Measurements from ENCODE around the gene ABCC5.
"Not testable (repeated sequence)": the region's sequence is repeated elsewhere in the genome, so short reads cannot be mapped to it uniquely, and the experiment has no call there.

Gene ABCC5

DNA sequence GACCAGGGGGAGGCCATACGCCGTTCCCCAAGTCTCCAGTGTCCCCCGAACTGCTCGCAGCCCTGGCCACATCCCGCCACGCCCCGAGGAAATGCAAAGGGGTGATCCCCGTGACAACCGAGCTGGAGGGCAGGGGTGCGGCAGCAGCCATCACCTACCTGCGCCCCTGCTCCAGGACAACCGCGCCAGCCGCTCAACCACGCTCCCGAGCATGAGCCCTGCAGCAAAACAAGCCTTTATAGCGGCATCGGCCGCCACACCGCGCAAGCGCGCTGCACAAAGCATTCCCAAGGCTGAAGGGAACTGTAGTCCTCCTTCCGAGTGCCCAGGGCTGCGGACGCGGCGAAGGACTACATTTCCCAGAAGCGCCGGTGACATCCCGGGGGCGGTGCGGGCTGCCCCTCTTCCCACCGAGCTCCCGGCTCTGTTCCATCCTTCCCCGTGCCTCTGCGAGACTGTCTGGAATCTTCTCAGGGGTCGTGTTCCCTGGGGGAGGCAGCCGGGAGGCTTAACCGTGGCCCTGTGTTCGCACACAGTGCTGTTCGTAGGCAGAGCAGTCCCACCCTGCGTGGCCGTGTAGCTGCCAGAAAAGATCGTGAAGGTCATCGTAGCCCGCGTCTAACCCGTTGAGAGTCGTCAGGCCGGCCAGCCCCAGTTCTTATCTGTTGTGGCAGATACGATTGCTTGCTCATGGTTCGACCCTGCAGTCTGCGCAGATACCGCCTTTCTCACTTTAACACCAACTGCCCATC, at the start of gene ABCC5:
Gene ABCC5, minus strand, starts transcription at position 213 of the 752 bp plus-strand sequence. CDS start 3,492 bp downstream, outside the sequence.
- ATAC-seq: peak; percentile 98
- peak; percentile 86 for DNase-seq

DNA sequence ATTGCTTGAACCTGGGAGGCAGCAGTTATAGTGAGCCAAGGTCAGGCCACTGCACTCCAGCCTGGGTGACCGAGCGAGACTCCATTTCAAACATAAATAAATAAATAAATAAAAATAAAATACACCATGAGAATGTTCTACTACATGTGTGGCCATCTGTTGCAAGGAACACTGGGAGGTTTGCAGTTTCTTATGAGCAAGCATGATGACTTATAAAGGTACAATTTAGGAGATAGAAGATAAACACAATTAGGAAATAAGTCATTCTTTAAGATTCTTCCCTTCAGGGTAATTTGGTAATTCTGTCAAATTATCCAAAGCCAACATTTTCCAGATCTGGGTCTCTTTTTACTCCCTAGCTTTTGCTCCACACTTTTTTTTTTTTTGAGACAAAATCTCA, 48.5 kb upstream of the ABCC5 start:
- no peak for DNase-seq

DNA sequence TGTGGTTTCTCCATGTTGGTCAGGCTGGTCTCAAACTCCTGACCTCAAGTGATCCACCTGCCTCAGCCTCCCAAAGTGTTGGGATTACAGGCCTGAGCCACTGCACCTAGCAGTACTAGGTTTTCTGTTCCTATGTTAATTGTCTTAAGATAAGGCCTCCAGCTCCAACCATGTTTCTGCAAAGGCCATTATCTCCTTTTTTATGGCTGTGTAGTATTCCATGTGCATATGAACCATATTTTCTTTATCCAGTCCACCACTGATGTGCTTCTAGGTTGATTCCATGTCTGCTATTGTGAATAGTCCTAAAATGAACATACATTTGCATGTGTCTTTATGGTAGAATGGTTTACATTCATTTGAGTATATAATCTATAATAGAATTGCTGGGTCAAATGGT, 45.0 kb upstream of the ABCC5 start:
- DNase-seq: no peak

More for the DNA sequence above, 48.5 kb upstream of the ABCC5 start:
- no peak for ATAC-seq

DNA sequence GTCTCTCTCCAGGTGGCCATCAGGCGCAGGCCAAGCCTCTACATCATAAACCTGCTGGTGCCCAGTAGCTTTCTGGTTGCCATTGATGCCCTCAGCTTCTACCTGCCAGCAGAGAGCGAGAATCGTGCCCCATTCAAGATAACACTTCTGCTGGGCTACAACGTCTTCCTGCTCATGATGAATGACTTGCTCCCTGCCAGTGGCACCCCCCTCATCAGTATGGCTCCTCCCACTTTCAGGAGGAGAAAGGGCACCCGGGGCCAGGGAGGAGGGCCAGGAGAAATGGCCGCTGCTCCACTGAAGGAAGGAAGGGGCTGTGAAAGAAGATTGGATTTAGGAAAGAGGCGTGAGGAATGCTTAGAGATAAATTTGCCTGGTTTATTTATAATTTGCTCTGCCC, 41.7 kb upstream of the ABCC5 start:
- DNase-seq: no peak
- ATAC-seq: no peak

More for the DNA sequence above, 45.0 kb upstream of the ABCC5 start:
- ATAC-seq: no peak

DNA sequence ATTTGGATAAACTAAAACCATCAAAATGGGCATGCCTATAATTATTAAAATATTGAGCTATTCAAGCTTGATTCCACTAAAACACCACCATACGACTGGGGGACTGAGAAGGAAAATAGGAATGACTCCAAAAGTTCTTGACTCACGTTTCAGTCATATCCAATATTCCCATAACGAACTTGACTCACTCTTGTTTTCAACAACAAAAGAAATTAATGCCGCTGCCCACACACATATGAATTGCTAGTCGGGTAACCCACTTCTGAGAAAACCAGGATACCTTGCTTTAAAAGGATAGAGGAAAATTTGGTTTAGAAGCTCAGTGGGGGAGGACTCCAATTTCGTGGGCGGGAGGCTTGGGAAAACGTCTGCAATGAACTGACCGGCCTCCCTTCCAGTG, 40.3 kb upstream of the ABCC5 start:
- ATAC-seq: no peak
- no peak for DNase-seq

DNA sequence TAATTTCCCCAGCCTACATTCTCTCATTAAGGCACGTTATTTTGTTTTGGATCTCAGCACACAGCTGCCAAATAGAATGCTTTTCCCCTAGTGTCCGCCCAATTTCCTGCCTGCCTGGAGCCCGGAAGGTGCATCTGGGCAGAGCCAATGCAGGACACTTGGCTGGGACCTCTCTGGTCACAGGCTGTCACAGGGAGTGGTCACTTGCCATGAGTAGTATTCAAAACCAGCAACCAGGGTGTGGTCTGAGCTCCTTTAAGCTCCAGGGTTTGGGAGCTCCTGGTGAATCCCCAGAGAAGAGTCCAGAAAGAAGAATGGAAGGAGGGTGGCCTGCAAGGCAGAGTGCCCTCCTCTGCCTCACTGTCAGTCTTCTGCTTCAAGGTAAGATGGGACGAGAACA, 35.1 kb upstream of the ABCC5 start, which contains the start of gene HTR3C:
Gene HTR3C, plus strand, starts transcription at position 281 of the 400 bp plus-strand sequence. Its CDS starts 34 bp downstream, at position 315.
- ATAC-seq (no peak), DNase-seq (no peak)

DNA sequence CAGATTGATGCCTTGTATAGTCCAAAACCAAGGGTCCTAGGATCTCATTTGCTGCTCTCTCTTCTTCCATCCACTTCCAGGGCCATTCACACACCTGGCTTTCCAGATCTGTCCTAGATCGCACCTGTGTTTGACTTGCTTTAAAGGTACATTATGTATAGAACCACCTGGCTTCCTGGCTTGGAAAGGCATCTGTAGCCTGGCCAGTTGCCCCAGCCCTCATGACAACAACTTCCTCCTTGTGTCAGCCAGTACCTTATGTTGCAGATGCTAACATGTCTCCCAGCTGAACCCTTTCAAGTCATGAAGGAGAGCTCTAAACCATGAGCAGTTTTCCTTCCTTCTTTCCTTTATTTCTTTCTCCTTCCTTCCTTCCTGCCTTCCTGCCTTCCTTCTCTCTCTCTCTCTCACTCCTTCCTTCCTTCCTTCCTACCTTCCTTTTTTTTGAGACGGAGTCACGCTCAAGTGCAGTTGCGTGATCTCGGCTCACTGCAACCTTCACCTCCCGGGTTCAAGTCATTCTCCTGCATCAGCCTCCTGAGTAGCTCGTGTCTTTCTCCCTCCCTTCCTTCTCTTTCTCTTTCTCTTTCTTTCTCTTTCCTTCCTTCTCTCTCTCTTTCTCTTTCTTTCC, 32.6 kb upstream of the ABCC5 start:
- ATAC-seq (no peak), DNase-seq (no peak)

DNA sequence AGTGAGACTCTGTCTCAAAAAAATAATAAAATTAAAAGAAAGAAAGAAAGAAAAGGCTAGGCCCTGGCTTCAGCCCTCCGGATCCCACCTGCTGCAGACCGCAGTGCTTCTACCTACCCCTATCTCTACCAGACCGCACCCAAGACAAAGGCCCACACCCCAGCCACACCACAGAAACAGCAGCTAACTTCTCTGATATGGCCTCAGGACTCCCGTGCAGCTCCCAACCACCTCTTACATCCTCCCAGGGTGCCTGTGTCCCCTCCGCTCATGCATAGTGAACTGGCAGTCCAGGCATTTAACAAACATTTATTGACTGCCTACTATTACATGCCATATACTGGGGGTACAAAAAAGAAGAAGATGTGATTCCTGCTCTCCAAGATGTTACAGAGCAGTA, 28.3 kb upstream of the ABCC5 start:
- DNase-seq: no peak
- ATAC-seq: no peak

DNA sequence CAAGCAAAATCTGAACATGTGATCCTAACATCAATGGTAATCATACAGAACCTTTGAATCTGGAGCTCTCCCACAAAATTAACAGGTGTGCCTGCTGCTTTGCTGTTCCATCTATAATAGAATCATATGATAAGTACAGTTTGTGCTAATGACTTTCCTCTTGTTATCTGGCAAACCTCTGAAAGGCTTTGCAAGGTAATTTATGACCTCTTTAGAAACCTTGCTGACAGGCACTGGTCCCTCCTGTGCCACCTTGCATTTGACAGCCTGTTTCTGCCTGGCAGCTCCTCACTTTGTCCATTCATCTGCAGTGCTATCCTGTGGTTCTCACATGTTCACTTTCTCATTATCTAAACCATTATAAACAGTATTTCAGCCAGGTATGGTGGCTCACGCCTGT, 24.9 kb upstream of the ABCC5 start:
- ATAC-seq (no peak), DNase-seq (no peak)

DNA sequence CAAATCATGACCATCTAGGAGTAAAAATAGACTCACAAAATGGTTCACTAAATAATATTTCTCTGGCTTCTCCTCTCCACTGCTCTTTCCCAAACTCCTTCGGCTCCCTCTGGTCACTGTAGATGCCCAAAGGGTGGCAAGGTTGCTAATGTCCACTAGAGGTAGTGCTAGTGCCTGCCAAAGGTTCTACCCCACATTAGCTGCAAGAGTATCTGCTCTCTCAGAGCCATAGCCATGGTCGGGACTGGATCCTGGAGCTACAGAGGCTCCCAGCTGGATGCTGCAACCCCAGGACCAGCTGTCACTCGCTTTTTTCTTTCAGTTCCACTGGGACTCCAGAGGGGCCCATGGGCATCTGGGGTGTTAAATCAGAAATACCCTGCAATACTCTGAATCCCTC, 22.3 kb upstream of the ABCC5 start:
- DNase-seq (no peak), ATAC-seq (no peak)

DNA sequence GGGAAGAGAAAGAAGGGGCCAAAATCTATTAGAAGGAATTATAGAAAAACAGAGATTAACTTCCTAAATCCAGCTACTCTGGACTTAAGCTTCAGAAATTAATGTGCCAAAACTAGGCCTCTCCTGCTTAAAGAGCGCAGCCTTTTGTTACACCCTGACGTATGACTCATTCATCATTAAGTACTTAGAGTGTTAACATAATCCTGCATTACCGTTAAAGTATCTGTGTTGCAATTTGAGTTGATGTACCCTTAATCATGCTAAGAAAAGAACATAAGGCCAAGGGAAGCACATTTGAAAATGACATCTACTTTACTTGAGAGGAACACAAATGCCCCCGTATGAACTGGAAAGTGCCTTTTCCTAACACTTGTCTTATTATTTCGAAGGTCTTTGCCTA, 21.7 kb upstream of the ABCC5 start:
- DNase-seq: no peak
- ATAC-seq: no peak

DNA sequence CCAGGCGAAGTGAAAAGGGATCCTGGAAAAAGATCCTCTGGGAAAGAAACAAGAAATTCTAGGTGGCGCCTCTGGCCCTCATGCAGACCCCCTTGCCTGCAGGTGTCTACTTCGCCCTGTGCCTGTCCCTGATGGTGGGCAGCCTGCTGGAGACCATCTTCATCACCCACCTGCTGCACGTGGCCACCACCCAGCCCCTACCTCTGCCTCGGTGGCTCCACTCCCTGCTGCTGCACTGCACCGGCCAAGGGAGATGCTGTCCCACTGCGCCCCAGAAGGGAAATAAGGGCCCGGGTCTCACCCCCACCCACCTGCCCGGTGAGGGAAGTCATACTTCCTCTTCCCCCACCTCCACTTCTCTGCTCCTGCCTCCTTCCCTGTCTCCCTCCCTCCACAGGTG, 20.6 kb upstream of the ABCC5 start:
- DNase-seq, ATAC-seq: not testable (repeated sequence)

DNA sequence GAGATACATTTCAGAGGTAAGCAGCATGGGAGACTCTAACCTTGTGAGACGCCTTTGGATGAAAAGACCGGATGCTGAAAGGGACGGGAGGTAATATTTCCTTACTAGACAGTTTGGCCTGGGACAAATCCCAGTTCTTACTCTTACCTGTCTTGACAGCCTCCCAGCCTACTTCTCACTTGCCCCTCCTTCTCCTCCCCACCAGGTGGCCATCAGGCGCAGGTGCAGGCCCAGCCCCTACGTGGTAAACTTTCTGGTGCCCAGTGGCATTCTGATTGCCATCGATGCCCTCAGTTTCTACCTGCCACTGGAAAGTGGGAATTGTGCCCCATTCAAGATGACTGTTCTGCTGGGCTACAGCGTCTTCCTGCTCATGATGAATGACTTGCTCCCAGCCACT, 20.1 kb upstream of the ABCC5 start:
- ATAC-seq (no peak), DNase-seq (no peak)

DNA sequence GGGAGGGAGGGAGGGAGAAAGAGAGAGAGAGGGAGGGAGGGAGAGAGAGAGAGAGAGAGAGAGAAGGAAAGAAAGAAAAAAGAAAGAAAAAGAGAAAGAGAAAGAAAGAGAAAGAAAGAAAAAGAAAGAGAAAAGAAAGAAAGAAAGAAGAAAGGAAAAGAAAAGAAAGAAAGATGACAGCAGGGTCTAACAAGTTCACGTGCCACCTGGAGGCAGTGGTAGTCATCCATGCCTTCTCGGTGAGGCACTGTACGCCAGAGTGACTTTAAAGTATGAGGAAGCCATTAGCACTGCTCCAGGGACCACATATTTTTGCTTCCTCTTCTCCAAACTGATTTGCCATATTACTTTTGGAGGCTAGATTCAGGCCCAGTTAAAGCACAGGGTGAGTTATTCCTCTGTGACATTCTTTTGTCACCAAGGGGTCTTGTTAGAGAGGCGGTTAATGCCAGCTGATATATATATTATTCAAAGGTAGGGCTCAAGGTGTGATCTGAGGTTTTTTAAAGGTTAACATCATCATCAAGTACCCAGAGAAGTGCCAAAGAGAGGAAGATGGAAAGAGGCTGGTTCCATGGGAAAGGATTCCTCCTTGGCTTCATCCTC, 13.6 kb upstream of the ABCC5 start, which contains the start of gene HTR3D:
Gene HTR3D, plus strand, starts transcription at position 556 of the 606 bp plus-strand sequence. Its CDS starts 0 bp downstream, at position 556.
- DNase-seq: no peak

DNA sequence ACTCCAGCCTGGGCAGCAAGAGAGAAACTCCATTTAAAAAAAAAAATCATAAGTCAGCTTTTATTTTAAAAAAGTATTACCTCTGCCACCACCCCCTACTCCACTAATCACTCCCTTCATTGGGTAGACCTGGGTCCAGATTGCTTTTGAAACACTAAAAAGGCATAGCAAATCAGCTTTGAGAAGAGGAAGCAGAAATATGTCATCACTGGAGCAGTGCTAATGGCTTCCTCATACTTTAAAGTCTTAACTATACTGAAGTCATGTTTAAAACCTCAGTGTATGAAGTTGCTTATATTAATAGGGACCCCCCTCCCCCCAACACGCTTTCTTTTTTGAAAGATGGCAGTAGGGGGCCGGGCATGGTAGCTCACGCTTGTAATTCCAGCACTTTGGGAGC, 12.9 kb upstream of the ABCC5 start:
- DNase-seq (no peak), ATAC-seq (no peak)

More for the DNA sequence above, 13.6 kb upstream of the ABCC5 start, which contains the start of gene HTR3D:
- ATAC-seq: no peak

DNA sequence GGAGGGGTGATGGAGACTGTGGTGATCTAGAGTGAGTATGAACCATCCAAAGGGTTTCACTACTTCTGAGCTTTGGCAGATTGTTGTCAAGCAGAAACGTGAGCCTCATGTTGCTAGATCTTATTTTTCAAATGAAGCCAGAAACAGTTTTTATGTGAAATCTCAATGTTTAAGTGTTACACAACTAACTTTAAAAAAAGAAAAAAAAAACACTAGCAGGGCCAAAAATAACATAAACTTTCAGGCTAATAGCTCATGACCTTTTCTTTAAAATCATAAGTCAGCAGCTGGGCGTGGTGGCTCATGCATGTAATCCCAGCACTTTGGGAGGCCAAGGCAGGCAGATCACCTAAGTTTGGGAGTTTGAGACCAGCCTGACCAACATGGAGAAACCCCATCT, 11.8 kb upstream of the ABCC5 start:
- ATAC-seq: no peak
- DNase-seq: no peak

DNA sequence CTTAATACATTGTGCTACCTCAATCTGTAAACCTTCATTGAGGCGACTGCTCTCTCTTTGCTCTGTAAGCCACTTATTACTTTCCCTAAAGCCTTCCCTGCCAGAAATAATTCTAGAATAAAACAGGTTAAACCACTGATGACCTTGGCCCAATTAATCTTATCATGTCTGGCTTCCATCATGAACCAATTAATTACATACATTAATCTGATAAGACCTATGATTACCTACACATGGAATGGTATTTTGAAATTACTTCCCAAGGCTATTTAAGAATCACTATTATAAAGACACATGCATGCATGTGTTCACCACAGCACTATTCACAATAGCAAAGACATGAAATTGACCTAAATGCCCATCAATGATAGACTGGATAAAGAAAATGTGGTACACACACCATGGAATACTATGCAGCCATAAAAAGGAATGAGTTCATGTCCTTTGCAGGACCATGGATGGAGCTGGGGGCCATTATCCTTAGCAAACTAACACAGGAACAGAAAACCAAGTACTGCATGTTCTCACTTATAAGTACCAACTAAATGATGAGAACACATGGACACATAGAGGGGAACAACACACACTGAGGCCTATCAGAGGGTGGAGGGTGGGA, 10.7 kb upstream of the ABCC5 start:
- DNase-seq, ATAC-seq: not testable (repeated sequence)

DNA sequence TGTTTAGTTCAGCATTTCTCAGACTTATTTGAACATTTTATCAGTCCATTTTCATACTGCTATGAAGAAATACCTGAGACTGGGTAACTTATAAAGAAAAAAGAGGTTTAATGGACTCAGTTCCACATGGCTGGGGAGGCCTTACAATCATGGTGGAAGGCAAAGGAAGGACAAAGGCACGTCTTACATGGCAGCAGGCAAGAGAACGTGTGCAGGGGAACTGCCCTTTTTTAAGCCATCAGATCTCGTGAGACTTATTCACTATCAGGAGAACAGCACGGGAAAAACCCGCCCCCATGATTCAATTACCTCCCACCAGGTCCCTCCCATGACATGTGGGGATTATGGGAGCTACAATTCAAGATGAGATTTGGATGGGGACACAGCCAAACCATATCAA, 7.6 kb upstream of the ABCC5 start:
- not testable (repeated sequence) for ATAC-seq, DNase-seq

DNA sequence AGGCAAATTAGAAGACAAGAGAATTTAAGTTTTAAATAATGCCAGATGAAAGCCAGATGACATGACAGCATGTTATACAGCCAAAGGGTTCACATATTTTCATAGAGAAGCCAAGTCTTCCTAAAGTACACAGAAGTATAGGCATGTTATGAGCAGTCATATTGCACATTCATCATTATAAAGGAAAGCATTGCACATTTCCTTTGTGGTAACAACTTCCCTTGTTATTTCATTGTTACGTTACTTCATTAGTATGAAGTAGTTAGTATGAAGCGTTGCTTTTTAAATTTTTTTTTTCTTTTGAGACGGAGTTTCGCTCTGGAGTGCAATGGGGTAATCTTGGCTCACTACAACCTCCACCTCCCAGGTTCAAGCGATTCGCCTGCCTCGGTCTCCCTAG, 4.6 kb upstream of the ABCC5 start:
- ATAC-seq: no peak
- no peak for DNase-seq

DNA sequence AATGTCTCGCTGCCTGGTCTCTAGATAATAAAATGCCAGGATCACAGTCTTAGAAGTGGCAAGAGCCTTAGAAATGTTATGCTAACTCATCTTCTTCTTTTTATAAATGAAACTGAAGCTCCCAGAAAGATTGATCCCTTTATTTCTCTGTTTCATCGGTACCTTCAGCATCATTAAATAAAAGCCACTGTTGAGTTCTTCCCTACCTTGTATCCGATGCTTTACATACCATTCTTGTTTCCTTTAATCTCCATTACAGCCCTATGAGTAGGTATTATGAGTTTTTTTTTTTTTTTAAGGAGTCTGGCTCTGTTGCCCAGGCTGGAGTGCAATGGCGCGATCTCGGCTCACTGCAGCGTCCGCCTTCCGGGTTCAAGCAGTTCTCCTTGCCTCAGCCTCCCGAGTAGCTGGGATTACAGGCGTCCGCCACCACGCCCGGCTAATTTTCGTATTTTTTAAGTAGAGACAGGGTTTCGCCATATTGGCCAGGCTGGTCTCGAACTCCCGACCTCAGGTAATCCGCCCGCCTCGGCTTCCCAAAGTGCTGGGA, 815 bp upstream of the ABCC5 start:
- DNase-seq (no peak), ATAC-seq (no peak)

DNA sequence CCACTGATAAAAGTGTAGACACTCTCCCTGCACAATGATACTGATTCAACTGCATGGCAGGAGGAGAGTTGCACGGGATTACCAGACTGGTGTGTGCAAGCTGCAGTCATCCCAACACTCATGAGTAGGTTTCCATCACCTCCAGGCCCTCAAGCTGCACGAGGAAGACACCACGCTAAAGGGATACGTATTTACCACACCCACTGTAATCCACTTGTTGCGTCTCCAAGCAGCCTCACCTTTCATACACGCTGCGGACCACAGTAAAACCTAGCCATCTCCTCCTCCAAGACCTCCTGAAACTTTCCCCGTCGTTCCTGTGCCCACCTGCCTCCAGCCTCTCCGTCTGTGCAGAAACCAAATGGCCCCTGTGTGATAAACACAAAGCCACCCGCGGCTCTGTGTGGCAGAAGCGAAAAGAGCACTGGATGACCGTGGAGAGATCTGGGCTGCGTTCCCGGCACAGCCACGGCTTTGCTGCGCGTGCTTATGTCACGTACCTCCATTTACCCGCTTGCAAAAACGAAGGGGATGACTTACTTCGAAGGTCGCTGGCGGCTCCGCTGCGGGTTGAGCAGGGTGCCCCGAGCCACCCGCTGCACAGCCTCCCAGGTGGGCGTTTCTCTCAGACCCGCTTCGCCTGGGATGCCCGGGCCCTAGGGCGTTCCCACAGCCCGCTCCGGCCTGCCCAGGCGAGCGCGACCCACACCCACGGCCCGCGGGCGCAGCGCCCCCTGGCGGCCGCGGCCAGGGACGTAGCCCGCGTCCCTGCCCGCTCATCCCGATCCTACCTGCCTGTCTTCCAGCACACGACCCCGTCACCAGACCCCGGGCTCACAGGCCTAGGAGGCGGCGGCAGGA, 643 bp downstream of the ABCC5 start:
- ATAC-seq (peak; percentile 77), DNase-seq (peak; percentile 63)

All from stimulated activated naive CD8-positive, alpha-beta T cell treated with anti-CD3 and anti-CD28 coated beads, Interleukin-15, Interleukin-2, amounts not matched to agents 100 U/mL and 50 U/mL, for 24 hours (primary cell).